GM19395 (cell line): Measurements from ENCODE around the gene MEOX2.

Experiments used
- ATAC-seq: cut with Tn5 transposase; IDR thresholded peaks from one replicate; pipeline ENCODE4 v1.9.1; 2021; ENCODE audit warnings: mild to moderate bottlenecking, moderate library complexity; ENCODE audit not compliant: unreplicated experiment

Gene MEOX2

GRCh38 chr7:15686295-15686956 is at the start of gene MEOX2:
MEOX2 (minus strand) TSS chr7:15686683; CDS start chr7:15686402, 281 bp downstream.
- ATAC-seq: no peak

DNA sequence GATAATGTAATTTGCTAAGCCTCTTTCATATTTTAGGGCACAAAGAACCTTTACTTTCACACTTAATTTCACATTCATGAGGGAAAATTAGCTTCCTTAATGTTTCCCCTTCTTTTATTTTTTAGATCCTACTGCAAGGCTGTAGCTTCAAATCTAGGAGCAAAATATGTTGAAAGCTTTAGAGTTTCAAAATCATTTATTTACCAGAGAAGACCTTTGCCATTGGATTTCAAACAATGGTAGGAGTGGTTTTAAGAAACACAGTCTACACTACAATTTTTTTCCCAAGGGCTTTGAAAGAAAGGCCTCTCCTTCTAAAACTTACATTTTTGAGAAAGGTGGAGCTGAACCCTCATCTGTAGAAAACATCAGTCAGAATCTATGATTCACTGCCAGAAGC is 43.3 kb upstream of the MEOX2 start:
- no peak for ATAC-seq

GRCh38 chr7:15725051-15725450 is 38.6 kb upstream of the MEOX2 start:
- no peak for ATAC-seq

DNA sequence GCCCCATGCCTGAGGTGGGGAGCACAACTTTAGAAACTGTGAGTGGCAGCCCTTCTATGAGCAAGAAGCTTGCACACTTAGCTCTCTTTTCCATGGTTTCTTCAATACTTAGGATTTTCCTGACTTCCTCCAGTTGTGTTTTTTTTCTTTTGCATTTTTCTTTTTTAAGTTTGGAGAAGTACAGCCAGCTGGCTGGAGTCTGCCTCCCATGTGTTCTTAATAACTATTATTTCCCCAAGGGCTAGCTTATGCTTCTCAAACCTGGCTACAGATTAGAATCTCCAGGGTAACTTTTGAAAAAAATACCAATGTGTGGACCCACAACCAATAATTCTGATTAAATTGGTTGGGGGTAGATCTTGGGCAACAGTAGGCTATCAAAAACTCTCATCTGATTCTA is 37.4 kb upstream of the MEOX2 start:
- ATAC-seq: no peak

GRCh38 chr7:15720849-15721471 is 34.5 kb upstream of the MEOX2 start:
- no peak for ATAC-seq

DNA sequence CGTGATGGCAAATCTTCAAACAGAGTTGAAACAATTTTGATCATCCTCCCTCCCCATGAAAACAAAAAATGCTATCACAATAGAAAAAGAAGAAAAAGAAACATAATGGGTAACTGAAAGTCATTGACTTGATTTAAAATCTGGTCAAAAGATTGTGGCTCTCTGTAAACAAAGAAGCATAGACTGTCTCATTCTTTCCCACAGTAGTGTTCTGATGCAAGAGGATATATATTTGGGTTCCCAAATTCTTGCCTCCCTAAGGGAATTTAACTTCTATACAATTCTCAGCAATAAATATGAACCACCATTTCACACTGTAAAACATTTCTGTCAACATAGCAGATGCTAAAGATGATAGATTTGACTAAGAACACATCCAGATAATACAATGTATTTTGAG is 32.8 kb upstream of the MEOX2 start:
- no peak for ATAC-seq

DNA sequence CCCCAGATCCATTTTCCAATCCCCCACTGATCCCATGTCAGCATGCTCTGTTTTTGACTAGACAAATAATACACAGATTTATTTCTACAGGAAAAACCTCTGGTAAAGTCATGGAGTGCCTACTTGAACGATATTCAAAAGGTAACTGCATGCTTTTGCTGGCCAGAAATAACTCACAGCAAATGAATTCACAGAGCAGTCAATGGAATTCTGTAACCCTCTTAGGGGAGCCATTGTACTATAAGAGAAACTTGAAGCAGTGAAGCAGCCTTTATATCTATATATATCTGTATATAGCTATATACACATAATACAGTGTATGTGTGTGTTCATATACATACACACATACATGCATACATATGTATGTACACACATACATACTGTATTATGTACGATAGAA is 29.0 kb upstream of the MEOX2 start:
- ATAC-seq: no peak

- no peak for ATAC-seq
Measured at GRCh38 chr7:15709978-15710377, 23.5 kb upstream of the MEOX2 start.

DNA sequence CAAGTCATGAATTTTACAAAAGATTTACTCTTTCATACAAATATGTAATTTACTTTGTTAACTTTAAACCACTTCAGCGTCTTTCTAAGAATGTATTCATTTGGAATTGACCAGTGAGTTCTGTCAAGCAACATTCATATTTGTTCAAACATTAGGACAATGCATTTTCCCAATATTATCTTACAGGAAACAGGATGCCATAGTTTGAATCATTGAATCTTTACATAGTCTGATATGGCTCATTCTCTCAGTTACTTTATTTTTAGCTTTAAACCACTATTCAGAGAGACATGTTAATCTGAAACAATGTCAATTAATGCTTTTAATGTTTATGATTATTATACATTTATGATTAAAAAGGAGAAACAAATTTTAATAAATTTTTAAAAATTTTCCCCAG is 21.1 kb upstream of the MEOX2 start:
- ATAC-seq: no peak

DNA sequence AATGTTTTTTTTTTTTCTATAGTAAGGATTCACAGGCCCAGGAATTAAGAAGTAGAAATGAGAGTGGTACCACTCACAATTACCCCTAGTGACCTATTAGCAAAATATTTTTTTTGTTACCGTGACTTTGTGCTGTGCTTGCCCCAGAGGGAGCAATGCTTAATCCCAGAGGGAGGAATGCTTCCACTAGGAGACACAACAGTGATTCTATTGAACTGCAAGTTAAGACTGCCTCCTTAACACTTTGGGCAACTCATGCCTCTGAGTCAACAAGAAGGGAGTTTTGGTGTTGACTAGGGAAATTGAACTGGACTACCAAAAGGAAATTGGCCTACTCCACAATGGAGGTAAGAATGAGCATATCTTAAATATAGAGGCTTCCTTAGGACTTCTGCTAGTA is 17.2 kb upstream of the MEOX2 start:
- ATAC-seq: no peak

DNA sequence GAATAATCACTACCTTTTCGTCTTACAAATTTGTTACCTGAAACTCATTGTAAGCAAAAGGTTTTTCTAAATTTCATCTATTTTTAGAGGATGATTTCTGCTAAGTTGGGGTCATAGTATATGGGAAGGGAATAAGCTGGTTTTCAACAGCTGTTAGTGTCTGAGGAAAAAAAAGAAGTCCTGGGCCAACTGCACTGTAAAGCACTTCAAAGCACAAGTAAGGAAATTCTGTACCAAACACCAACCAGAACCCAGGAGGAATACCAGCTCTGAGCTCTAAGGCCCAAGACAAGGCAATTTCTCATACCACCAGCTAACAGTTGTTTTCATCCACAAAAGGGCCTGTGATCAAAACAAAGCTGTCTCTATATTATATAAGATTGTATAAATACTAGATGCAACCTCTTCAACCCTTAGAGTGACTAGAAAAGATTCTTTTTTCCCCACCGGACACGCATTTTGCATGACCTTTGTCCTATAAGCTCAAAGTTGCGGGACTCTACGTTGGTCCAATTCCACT is 6.1 kb upstream of the MEOX2 start:
- no peak for ATAC-seq

DNA sequence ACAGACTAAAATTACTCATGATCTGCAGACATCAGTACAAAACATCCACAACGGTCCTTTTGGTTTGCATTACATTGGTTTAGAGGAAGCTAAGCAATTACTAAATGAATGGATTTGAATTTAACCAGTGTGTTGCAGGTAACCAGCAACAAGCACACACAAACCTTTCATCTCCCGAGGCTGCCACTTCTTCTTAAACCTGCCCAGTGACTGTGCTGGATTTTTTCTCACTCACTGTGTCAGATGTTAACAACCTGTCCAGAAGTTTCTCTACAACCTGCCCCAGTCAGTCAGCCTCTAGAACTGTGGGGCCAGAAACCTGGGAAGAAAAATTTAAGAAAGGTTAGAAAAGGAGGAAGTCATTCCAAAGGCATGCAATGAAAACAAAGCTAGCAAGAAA is 2.4 kb upstream of the MEOX2 start:
- no peak for ATAC-seq

GRCh38 chr7:15688279-15688626 is 1.8 kb upstream of the MEOX2 start:
- ATAC-seq: no peak

DNA sequence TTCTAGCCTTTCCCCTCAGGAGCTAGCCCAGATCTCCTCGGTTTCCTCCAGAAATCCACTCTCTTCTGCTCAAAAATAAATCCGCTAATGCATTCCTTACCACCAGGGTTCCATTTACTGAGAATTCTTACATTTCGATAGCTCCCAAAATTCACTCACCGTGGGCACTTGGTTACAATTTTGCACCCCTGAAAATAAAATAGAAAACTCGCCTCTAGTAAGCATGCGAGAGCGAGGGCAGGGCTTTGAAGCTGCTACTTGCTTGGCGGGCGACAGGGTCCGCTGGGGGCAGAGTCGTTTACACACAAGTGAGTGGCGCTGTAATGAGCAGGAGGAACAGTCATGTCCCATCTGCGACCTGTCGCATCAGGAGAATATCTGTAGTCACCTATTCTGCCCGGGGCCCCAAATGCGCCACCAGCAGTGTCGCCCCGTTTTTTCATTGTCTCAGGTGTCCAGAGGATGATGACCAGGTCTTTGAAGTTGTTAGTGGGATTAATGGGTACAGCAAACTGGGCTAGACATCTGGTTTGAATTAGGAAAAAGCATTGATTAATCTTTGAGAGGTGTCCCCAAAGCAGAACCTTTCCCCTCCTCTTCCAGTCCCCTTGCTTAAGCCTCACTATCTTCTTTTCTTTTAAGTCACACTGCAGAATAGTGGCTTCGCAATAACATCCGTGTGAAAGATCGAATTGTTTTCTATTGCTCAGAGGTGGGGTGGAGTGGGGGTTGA is 1.2 kb upstream of the MEOX2 start:
- ATAC-seq: no peak

DNA sequence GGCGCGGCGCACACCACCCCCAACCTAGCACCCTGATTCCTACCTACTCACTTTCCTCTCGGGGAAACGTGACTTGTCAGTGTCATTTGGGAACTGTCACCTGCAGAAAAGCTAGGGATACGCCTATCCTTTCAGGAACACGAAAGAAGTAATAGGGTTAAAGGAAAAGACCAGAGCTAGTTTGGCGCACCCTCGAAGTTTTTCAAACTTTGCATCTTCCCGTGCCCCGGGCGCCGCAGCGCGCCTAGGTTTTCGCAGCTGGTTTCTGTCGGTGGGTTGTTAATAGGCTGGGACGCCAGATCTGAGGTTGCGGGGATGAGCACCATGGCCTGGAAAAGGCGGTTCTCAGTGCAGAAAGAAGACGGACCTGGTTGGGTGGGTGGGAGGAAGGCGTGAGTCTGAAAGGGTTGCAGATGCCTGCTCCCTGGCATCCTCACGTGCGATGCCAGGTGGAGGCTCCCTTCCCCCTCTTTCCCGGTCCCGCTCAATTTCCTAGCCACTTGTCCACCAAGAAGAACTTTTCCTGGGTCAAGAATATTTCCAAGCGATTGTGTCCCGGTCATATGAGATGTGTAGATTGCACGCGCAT is 568 bp upstream of the MEOX2 start:
- ATAC-seq: no peak

DNA sequence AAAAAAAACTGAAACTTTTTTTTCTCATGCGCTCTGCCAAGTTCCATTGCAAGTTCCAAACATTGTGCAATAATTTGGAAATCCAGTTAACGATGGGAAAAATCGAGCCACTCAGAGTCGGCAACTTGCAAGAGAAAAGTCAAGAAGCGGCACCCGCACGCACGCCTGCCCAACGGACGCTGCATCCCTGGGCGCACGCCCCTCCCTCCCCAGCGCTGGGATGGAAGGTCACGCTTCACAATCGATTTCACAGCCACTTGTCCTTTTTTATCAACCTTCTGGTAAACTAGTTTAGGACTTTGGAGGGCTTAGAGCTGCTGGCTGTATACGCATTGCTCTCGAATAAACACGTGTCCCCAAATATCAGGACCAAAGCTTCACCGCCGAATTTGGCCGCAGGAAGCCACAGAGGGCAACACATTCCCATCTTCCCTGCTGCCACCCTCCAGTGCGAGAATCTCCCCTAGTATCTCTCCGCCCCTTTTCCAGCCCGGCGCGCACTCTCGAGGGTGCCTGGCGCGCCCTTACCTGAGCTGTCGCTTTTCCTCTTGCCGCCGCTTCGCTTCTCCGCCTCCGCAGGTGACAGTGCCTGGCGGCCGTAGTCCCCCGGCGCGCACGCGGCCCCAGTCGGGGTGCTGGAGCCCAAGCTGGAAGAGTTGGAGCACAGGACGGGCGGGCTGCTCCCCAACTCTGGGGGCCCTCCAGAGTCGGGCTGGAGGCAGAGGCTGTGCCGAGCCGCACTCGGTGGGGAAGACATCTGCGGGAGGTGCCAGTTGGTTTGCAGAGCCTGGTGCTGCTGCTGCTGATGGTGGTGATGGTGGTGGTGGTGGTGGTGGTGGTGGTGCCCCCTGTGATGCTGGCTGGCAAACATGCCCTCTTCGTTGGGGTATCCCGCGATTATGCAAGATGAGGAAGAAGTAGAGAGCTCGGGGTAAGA is 857 bp downstream of the MEOX2 start:
- ATAC-seq: no peak

GRCh38 chr7:15684871-15685270 is 1.6 kb downstream of the MEOX2 start:
- ATAC-seq: no peak

GRCh38 chr7:15684111-15684800 is 2.2 kb downstream of the MEOX2 start:
- ATAC-seq: no peak

DNA sequence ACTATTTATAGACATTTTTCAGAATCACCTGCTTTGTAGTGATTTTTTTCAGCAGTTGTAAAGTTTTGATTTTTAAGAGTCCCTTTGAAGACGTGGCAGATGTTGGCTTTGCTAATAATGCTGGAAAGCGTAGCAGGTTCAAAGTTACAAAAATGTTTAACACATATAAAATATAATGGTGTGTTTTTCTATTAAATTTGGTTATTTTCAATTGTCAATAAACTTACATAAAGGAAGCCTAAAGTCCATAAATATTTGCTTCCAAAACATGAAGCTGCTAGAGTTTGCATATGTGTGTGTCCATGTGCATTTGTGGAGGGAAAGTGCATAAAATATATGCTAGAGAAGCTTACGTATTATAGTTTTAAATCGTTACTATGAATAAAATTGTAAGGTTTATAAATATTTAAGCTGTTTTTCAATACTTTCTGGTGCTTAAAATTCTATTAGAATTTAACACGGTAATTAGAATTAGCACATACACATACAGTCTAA is 3.7 kb downstream of the MEOX2 start:
- ATAC-seq: no peak

- ATAC-seq: no peak
Measured at GRCh38 chr7:15682111-15682510, 4.4 kb downstream of the MEOX2 start.
